ENCODE data around the gene PTK7.
A peak's percentile ranks its signal among the peaks of the same experiment; 100 is the strongest.
"Not testable (repeated sequence)": the region's sequence is repeated elsewhere in the genome, so short reads cannot be mapped to it uniquely, and the experiment has no call there.

Gene PTK7

GRCh38 chr6:43054206-43054943 lies 21.7 kb upstream of the PTK7 start:
- no peak for DNase-seq

DNA sequence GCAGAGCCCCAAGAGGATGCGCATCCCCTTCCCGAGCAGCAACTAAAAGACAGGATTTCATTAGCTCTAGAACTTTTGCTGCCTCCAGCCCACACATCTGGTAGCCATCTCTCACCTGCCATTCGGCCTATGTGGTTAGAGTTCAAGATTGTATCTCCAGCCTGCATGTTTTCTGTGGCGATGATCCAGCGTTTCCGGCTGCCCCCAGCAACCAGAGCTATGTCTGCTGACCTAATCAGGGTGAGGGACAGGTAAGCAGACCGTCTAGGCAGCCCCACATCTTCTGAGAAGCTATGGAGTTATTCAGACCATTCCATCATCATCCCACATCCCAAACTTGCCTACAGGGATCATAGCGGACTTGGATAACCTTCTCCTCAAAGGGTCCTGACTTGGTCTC lies 20.1 kb upstream of the PTK7 start:
- no peak for DNase-seq

DNA sequence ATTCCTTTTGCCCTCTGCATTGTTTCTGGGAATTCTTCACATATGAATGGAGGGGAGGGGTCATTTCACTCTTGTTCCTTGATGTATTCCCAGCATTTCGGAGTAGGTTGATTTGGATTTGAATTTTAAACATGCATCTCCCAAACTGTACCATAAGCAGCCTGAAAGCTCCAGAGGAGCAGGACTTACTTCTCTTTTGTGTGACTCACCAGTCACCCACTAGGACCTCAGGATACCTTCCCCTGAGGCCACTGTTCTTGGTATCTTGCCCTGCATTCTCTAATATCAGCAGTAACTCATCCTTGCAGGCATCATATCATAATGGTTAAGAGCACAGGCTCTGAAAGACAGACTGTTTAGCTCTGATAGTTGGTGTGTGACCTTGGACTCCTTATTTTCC lies 17.6 kb upstream of the PTK7 start:
- no peak for DNase-seq

- peak; percentile 98 for DNase-seq
Measured at GRCh38 chr6:43059168-43060033, 16.7 kb upstream of the PTK7 start, which contains the start of the genes KLC4 and MRPL2. KLC4 (plus strand) TSS chr6:43059631; CDS start chr6:43061336, 1,705 bp downstream. MRPL2 (minus strand) TSS chr6:43059434; CDS start chr6:43059381, 53 bp downstream.

- peak; percentile 31 for DNase-seq
Measured at GRCh38 chr6:43060034-43060754, 15.9 kb upstream of the PTK7 start.

DNA sequence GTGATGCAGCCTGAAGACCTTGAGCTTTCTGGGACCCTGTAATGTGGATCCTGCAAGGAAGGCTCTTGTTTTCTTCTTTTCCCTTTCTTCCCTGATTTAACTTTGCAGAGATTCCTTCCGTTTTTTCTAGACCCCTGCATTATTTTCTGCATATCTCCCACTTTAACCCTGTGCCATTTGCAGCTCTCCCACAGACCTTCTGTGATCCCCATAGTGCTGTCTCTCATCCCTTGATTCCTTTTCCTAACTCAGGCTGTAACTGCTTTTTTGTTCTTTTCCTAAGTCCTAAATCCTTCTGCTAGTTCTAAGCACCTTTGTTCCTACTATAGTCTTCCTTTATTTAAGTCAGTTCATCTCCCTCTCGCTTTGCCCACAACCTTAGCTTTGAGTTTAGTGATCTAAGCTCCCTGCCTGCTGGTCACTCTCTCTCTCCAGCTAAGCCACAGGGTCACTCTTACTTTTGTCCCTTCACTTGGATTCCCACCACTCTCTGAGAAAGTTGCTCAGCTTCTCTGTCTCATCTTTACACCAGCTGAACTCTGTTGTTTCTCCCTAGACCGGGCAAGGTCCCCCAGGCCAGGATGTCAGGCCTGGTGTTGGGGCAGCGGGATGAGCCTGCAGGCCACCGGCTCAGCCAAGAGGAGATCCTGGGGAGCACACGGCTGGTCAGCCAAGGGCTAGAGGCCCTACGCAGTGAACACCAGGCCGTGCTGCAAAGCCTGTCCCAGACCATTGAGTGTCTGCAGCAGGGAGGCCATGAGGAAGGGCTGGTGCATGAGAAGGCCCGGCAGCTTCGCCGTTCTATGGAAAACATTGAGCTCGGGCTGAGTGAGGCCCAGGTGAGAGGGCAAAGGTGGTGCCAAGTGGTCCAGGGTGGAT lies 15.1 kb upstream of the PTK7 start:
- no peak for DNase-seq

- DNase-seq, result no peak
Measured at GRCh38 chr6:43061861-43062260, 14.3 kb upstream of the PTK7 start.

DNA sequence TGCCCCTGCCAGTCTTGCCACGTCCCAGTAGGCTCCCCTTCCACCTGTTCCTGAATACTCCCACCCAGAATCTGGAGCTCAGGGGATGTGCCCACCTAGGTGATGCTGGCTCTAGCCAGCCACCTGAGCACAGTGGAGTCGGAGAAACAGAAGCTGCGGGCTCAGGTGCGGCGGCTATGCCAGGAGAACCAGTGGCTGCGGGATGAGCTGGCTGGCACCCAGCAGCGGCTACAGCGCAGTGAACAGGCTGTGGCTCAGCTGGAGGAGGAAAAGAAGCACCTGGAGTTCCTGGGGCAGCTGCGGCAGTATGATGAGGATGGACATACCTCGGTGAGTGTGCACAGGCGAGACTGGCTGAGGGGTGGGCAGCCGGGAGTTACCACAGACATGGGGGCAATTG lies 13.3 kb upstream of the PTK7 start:
- DNase-seq, result no peak

DNA sequence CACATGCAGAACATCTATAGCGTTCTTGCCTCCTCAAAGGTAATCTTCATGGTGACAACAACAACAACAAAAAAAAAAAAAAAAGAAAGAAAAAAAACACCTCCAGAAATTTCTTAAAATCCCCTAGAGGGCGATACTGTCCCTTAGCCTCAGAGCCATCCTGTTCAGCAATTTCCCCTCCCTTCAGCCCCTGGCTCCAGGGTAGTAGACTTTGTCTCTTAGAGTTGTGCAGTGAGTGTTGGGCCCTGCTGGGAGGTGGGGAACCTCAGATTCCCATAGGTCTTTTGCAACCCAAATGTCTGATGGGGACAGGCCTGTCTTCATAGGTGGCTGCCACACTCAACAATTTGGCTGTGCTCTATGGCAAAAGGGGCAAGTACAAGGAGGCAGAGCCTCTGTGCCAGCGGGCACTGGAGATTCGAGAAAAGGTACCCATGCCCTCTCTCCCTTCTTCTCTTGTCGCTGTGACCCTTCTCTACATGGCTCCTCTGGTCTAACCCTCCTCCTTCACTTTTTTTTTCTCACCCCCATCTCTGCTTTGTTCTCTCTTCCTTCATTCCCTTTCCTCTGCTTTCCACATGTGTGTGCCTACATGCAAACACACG lies 6.0 kb upstream of the PTK7 start:
- peak; percentile 46 for DNase-seq

DNA sequence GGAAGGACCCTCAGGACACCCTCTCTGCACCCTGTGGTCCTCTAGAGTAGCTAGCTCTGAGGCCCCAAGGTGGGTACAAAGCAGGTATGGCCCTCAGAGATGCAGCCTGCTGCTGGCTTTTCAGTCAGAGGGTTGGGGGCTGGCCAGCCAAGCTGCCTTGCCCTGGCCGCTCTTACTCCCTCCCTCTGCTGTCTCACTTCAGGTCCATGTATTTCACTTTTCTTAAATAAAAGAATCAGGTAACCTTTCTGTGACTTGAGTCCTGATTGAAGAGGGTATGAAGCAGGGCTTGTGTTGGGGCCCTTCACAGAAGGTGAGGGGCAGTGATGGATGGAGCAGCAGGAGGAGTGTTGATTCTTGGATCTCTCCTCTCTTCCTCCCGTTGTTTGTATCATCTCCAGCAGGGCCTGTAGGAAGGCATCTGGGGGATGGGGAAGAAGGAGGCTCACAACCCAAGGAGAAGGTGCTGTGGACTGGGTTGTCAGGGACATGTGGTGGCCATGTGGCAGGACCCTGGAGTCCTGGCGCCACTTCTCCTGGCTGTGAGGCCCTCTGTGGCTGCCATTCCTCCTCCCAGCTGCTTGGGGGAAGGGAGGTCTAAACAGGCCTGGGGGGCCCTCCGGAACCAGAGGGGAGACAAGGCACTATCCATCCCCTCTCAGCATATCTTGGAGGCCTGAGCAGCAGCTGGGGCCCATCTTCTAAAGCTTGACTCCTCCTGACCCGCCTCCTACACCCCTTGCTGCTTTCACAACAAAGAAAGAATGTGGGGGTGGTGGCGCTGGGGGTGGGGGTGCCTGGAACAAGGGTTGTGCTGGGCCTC lies 1.1 kb upstream of the PTK7 start:
- DNase-seq, result no peak

DNA sequence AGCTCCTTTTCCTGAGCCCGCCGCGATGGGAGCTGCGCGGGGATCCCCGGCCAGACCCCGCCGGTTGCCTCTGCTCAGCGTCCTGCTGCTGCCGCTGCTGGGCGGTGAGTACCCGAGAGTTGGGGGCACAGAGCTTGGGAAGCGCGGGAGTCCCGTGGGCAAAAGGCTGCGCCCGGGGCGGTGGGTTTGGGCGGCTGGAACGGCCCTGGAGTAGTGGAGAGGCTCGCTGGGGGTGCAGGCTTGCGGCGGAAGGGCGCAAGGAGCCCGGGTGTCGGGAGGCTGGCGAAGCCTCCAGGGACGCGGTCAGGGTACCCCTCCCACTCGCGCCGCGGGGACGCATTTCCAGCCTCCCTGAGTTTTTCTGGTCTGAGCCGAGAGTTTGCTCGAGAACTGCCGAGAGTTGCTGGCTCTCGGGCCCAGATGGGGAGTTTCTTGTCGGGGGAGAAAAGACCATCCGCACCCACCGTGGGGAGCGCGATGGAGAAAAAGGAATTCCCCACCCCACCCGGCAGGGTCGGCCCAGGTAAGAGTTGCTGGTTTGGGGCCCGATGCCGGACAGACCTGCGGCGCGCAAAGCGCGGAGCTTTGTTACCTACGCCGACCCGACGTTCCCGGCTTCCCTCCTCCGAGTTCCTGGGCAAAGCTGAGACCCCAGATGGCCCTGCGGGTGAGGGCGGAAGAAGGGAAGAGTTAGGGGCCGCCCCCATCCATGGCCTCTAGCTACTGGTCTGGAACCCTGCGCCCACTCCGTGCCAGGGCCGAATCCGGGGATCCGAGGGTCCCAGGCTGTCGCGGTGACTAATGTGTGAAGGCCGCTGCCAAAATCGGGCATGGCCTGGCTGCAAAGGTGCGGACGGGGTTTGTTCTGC lies 584 bp downstream of the PTK7 start:
- DNase-seq, result peak; percentile 28

GRCh38 chr6:43077333-43077809 lies 1.3 kb downstream of the PTK7 start:
- no peak for DNase-seq

- DNase-seq, result no peak
Measured at GRCh38 chr6:43077981-43078511, 1.9 kb downstream of the PTK7 start.

DNA sequence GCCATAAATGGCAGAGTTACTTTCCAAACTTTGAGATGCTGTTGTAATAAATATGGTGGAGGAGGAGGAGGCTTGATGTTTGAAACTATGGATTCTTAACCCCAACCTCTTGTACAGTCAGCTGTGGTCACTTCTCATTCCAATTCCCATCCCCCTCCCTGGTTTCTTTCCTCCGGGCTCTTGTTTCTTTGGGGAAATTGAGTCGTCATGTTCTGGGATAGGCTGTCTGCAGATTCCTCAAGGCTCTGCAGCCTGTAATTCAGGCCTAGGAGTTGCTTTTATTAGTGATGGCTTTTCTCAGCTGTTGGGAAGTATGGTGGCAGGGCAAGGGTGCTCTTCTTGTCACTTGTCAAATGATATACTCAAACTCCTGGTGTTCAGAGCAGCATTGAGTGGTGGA lies 2.6 kb downstream of the PTK7 start:
- DNase-seq, result no peak

GRCh38 chr6:43081043-43081442 lies 4.9 kb downstream of the PTK7 start:
- DNase-seq, result no peak

DNA sequence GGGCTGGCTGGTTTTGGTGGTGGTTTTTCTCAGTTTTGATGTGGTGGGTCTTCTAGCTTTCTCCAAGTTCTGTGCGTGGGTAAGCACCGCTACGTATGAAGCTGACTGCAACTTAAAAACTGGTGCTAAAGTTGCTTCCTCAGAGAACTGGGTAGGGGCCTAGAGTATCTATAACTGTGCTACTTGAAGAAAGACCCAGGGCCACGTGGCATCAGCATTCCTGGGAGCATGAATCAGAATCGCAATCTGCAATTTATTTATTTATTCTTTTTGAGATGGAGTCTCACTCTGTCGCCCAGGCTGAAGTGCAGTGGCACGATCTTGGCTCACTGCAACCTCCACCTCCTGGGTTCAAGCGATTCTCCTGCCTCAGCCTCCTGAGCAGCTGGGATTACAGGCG lies 5.8 kb downstream of the PTK7 start:
- not testable (repeated sequence) for DNase-seq

GRCh38 chr6:43082806-43083655 lies 6.9 kb downstream of the PTK7 start:
- DNase-seq, result no peak

DNA sequence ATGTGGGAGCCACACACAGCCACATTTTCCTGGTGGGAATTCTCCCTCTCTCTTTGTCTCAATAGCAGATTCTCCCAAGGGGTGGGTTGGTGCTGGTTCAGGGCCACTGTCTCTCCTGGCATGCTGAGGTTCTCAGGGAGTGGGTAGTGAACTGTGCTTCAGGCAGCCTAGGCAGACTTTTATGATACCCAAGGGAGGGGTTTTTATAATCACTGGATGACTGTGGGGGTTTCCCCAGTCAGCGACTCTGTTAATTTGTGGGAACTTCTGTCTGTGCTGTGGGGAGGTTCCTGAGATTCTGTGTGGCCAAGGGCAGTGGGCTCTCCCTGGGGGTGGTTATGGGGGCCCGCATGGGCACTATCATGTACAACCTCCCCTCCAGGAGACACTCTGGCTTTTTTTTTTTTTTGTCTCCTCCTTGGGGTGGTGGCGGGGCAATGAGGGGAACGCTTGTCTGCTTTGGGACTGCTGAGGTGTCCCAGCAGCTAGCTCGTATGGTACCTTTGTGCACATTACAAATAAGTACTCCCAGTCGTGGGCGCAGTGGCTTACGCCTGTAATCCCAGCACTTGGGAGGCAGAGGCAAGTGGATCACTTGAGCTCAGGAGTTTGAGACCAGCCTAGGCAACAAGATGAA lies 10.0 kb downstream of the PTK7 start:
- DNase-seq, result no peak

All from DMS79 (cell line).